ENCODE measurements around the gene FOSB. TPM values are rescaled to one million over a fixed set of nuclear protein-coding genes. Genes with fewer than 3 reads are reported as not detected.

Gene FOSB
- total RNA-seq = 10 to 100 TPM in 1 of 2 experiments, 1 to 10 TPM in 1; 5.6 to 98.6 TPM

- CTCF ChIA-PET = interaction anchor here (0.6 to 6.9 kb wide), 18 partner anchors 8 to 301 kb away, joined by 3 to 111 read pairs (median 4); partner anchors contain the start of genes QPCTL, SIX5 and SNRPD2
- no peaks in the 10 kb centered on the region for H3K36me3 Mint-ChIP-seq
- peak within 1 kb of the TSS; percentile 86 for H3K4me3 Mint-ChIP-seq
- ATAC-seq (peak; percentile 8), DNase-seq (peak; percentile 96)
- H3K27ac Mint-ChIP-seq = peak within 1 kb of the TSS; percentile 96
- no peaks in the 10 kb centered on the region for H3K9me3 Mint-ChIP-seq (ENCODE audit: low read depth)
- peaks cover 16% of the 10 kb centered on the region for H3K27me3 Mint-ChIP-seq
- H3K4me1 Mint-ChIP-seq = peaks cover 23% of the 10 kb centered on the region
Observed at GRCh38 chr19:45467456-45468158, at the start of gene FOSB. FOSB (plus strand) TSS chr19:45467996; CDS start chr19:45468587, 591 bp downstream.

- H3K9me3 Mint-ChIP-seq (ENCODE audit: low read depth) = no peaks in the 10 kb centered on the region
- H3K36me3 Mint-ChIP-seq = peaks cover 22% of the 10 kb centered on the region
- DNase-seq (no peak), ATAC-seq (no peak)
- no peaks in the 10 kb centered on the region for H3K27me3 Mint-ChIP-seq
- H3K4me1 Mint-ChIP-seq = peaks cover 48% of the 10 kb centered on the region
- CTCF ChIA-PET = interaction anchor here (1.0 to 1.4 kb wide), 3 partner anchors 51 to 67 kb away, joined by 3 read pairs; no protein-coding TSS in a partner anchor
- H3K4me3 Mint-ChIP-seq = no peak overlapping the region
- H3K27ac Mint-ChIP-seq = peak overlapping the region; percentile 86
Observed at GRCh38 chr19:45418802-45419201, 49.0 kb upstream of the FOSB start.

- H3K27me3 Mint-ChIP-seq = no peaks in the 10 kb centered on the region
- DNase-seq (no peak), ATAC-seq (peak; percentile 42)
- peaks cover 53% of the 10 kb centered on the region for H3K4me1 Mint-ChIP-seq
- peaks cover 21% of the 10 kb centered on the region for H3K36me3 Mint-ChIP-seq
- CTCF ChIA-PET = interaction anchor here (1.0 to 1.1 kb wide), 2 partner anchors 50 to 66 kb away, joined by 3 read pairs; no protein-coding TSS in a partner anchor
- H3K9me3 Mint-ChIP-seq (ENCODE audit: low read depth) = no peaks in the 10 kb centered on the region
- peak overlapping the region; percentile 57 for H3K4me3 Mint-ChIP-seq
- peak overlapping the region; percentile 86 for H3K27ac Mint-ChIP-seq
Observed at GRCh38 chr19:45419396-45419795, 48.4 kb upstream of the FOSB start.

- DNase-seq (no peak), ATAC-seq (no peak)
- peaks cover 16% of the 10 kb centered on the region for H3K36me3 Mint-ChIP-seq
- CTCF ChIA-PET = interaction anchor here (0.7 to 1.1 kb wide), 3 partner anchors 19 to 65 kb away, joined by 3 to 6 read pairs (median 5); no protein-coding TSS in a partner anchor
- peak overlapping the region; percentile 86 for H3K27ac Mint-ChIP-seq
- H3K9me3 Mint-ChIP-seq (ENCODE audit: low read depth) = no peaks in the 10 kb centered on the region
- peaks cover 57% of the 10 kb centered on the region for H3K4me1 Mint-ChIP-seq
- no peak overlapping the region for H3K4me3 Mint-ChIP-seq
- no peaks in the 10 kb centered on the region for H3K27me3 Mint-ChIP-seq
Observed at GRCh38 chr19:45419895-45420294, 47.9 kb upstream of the FOSB start.

- H3K36me3 Mint-ChIP-seq = peaks cover 16% of the 10 kb centered on the region
- no peak for DNase-seq
- no peaks in the 10 kb centered on the region for H3K9me3 Mint-ChIP-seq (ENCODE audit: low read depth)
- no peak for ATAC-seq
- peak overlapping the region; percentile 79 for H3K27ac Mint-ChIP-seq
- CTCF ChIA-PET = interaction anchor here (0.7 to 1.1 kb wide), 2 partner anchors 19 to 59 kb away, joined by 5 to 6 read pairs; no protein-coding TSS in a partner anchor
- no peak overlapping the region for H3K4me3 Mint-ChIP-seq
- H3K27me3 Mint-ChIP-seq = no peaks in the 10 kb centered on the region
- H3K4me1 Mint-ChIP-seq = peaks cover 57% of the 10 kb centered on the region
Observed at GRCh38 chr19:45420356-45420755, 47.4 kb upstream of the FOSB start.

GRCh38 chr19:45420871-45421270 lies 46.9 kb upstream of the FOSB start:
- H3K4me3 Mint-ChIP-seq = no peak overlapping the region
- ATAC-seq = no peak
- no peaks in the 10 kb centered on the region for H3K9me3 Mint-ChIP-seq (ENCODE audit: low read depth)
- H3K27me3 Mint-ChIP-seq = no peaks in the 10 kb centered on the region
- DNase-seq = no peak
- CTCF ChIA-PET = interaction anchor here (1.1 to 1.6 kb wide), 3 partner anchors 19 to 68 kb away, joined by 3 to 6 read pairs (median 5); no protein-coding TSS in a partner anchor
- H3K36me3 Mint-ChIP-seq = peaks cover 12% of the 10 kb centered on the region
- H3K4me1 Mint-ChIP-seq = peaks cover 60% of the 10 kb centered on the region
- H3K27ac Mint-ChIP-seq = peak overlapping the region; percentile 79

- Mint-ChIP-seq H3K4me3 (peak overlapping the region; percentile 27), H3K4me1 (peaks cover 62% of the 10 kb centered on the region), H3K9me3 (ENCODE audit: low read depth) (no peaks in the 10 kb centered on the region), H3K36me3 (peaks cover 10% of the 10 kb centered on the region), H3K27me3 (no peaks in the 10 kb centered on the region), H3K27ac (peak overlapping the region; percentile 77)
- DNase-seq = no peak
- no peak for ATAC-seq
- CTCF ChIA-PET = interaction anchor here (0.8 to 1.6 kb wide), 4 partner anchors 18 to 67 kb away, joined by 3 to 6 read pairs (median 4); no protein-coding TSS in a partner anchor
Observed at GRCh38 chr19:45421947-45422498, 45.8 kb upstream of the FOSB start.

GRCh38 chr19:45423033-45423588 lies 44.7 kb upstream of the FOSB start:
- ATAC-seq = no peak
- no peaks in the 10 kb centered on the region for H3K27me3 Mint-ChIP-seq
- DNase-seq = no peak

GRCh38 chr19:45423589-45424190 lies 44.1 kb upstream of the FOSB start, which contains the start of gene ERCC1:
ERCC1 (minus strand) TSS chr19:45423917; CDS start chr19:45423374, 543 bp downstream.
- peaks cover 4% of the 10 kb centered on the region for H3K27me3 Mint-ChIP-seq
- CTCF ChIA-PET = interaction anchor here (1.5 to 27.8 kb wide), 4 partner anchors 11 to 219 kb away, joined by 5 to 1113 read pairs (median 11); no protein-coding TSS in a partner anchor
- peak; percentile 96 for DNase-seq
- H3K4me3 Mint-ChIP-seq = peak within 1 kb of the TSS; percentile 93
- peaks cover 4% of the 10 kb centered on the region for H3K36me3 Mint-ChIP-seq
- ATAC-seq = peak; percentile 79
- peak within 1 kb of the TSS; percentile 93 for H3K27ac Mint-ChIP-seq
- peaks cover 65% of the 10 kb centered on the region for H3K4me1 Mint-ChIP-seq
- H3K9me3 Mint-ChIP-seq (ENCODE audit: low read depth) = no peaks in the 10 kb centered on the region

More at GRCh38 chr19:45423033-45423588, 44.7 kb upstream of the FOSB start:
- Mint-ChIP-seq H3K27ac (peak overlapping the region; percentile 93), H3K9me3 (ENCODE audit: low read depth) (no peaks in the 10 kb centered on the region), H3K36me3 (peaks cover 6% of the 10 kb centered on the region), H3K4me1 (peaks cover 67% of the 10 kb centered on the region), H3K4me3 (peak overlapping the region; percentile 93)
- CTCF ChIA-PET = interaction anchor here (1.7 to 27.8 kb wide), 3 partner anchors 10 to 59 kb away, joined by 5 to 1113 read pairs (median 17); no protein-coding TSS in a partner anchor

- Mint-ChIP-seq H3K4me1 (peaks cover 59% of the 10 kb centered on the region), H3K27me3 (peaks cover 10% of the 10 kb centered on the region), H3K9me3 (ENCODE audit: low read depth) (no peaks in the 10 kb centered on the region), H3K36me3 (peaks cover 3% of the 10 kb centered on the region), H3K27ac (peak overlapping the region; percentile 93), H3K4me3 (peak overlapping the region; percentile 93)
- CTCF ChIA-PET = interaction anchor here (0.7 to 27.8 kb wide), 8 partner anchors 12 to 246 kb away, joined by 3 to 1113 read pairs (median 4); partner anchors contain the start of gene TRAPPC6A
- DNase-seq (peak; percentile 72), ATAC-seq (peak; percentile 38)
Observed at GRCh38 chr19:45424191-45425058, 43.4 kb upstream of the FOSB start.

- CTCF ChIA-PET = interaction anchor here (0.6 to 27.8 kb wide), 7 partner anchors 11 to 217 kb away, joined by 3 to 1113 read pairs (median 4); no protein-coding TSS in a partner anchor
- Mint-ChIP-seq H3K9me3 (ENCODE audit: low read depth) (no peaks in the 10 kb centered on the region), H3K27ac (no peak overlapping the region), H3K4me1 (peaks cover 26% of the 10 kb centered on the region), H3K36me3 (no peaks in the 10 kb centered on the region), H3K4me3 (peak overlapping the region; percentile 71), H3K27me3 (peaks cover 12% of the 10 kb centered on the region)
- DNase-seq = no peak
- ATAC-seq = no peak
Observed at GRCh38 chr19:45428384-45429231, 39.2 kb upstream of the FOSB start.
